Pulmonary artery endothelial cell (primary cell): ENCODE measurements around the gene TRIP11. TPM values are rescaled to one million over a fixed set of nuclear protein-coding genes. Genes with fewer than 3 reads are reported as not detected.

Experiments
- DNase-seq: peaks from one replicate; pipeline ENCODE4 v3.0.0-alpha.2; 2011; ENCODE audit warnings: low read depth, low spot score
- total RNA-seq: library from RNA; depleted of rRNA; stranded (reverse); fragments of >200 nt; gene quantifications from 2 replicates; pipeline ENCODE4 v1.2.3, GENCODE V29; 2014

TRIP11 gene
- total RNA-seq, 1 donor from 2014 or later, result 36.3 TPM

- no peak for DNase-seq
These were observed 83.2 kb downstream of the TRIP11 start for GRCh38 chr14:91956616-91957015.

DNA sequence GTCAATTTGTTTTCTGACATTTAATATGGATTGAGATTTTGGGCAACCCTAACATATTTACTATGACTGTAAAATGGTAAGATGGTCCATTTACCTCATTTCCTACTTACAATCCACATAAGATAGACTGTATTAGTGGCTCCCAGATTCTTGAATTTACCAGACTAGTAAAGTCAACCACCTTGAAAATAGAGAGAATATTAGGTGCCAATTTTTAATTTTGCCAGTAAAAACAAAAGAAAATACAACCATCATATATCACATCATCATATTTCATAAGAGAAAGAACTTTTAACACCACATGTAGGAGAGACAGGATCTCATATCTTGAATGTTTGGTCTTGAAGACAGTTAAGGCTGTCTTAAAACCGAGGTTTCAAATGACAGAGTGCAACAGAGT, 84.7 kb downstream of the TRIP11 start:
- no peak for DNase-seq

DNA sequence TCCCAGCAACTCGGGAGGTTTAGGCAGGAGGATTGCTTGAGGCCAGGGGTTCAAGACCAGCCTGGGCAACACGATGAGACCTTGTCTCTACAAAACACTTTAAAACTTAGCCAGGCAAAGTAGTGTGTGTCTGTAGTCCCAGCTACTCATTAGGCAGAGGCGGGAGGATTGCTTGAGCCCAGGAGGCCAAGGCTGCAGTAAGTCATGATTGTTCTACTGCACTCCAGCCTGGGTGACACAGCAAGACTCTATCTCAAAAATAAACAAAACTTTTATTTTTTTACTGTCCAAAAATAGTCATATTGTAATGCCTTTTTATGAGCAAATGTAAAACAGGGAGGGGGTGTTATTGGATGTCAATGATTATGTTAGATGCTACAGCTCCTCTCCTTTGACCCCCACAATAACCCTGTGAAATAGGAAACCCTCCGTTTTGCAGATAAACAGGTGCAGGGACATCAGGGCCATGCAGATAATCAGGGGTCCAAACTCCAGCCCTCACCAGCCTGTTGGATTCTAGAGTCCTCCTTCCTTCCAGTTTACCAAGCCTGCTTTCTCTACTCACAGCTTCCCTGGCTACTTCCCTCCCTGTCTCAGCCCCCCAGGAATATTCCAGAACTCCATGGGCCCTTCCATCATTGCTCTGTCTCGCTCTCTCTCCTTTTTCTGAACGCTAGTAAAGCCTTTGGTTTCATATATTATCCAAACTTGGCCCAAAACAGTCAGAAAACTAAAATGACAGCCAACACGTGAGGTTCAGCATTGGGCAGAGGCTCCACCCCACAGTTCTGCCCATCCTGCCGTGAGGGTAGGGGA, 86.5 kb downstream of the TRIP11 start:
- no peak for DNase-seq

DNA sequence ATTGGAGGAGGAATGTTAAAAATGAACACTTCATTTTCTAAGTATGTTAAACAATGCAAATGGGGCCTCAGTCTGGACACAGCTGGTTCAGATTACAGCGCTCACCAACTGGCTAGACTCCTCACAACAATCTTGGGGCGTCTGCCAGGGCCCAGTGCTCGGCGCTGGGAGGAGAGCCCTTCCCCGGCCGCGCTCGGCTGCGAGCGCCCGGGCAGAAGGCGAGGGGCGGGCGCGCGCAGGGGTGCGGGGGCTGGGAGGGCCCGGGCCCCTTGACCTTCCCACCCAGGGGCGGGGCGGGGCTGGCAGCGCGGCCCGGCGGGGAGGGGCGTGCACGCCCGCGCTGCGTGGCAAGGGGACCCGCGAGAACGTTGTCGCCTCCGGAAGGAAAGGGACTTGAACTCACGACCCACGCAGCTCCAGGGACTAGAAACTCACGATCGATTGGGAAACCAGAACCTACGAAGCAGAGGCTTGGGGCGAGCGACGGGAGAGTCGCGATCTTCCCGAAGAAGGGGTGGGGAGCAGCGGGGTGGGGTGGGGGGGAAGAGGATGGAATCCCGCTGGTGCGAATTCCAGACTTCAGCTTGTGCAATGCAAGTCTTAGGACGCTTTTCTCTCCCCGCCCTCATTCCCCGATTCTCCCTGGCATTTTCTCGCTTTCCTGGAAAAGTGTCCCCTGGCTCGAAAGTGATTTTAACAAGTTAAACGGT, 92.2 kb downstream of the TRIP11 start, which contains the start of gene FBLN5:
FBLN5 (minus strand) TSS at position 220 of the 710 bp plus-strand sequence. CDS start 465 bp downstream, outside the sequence.
- no peak for DNase-seq

DNA sequence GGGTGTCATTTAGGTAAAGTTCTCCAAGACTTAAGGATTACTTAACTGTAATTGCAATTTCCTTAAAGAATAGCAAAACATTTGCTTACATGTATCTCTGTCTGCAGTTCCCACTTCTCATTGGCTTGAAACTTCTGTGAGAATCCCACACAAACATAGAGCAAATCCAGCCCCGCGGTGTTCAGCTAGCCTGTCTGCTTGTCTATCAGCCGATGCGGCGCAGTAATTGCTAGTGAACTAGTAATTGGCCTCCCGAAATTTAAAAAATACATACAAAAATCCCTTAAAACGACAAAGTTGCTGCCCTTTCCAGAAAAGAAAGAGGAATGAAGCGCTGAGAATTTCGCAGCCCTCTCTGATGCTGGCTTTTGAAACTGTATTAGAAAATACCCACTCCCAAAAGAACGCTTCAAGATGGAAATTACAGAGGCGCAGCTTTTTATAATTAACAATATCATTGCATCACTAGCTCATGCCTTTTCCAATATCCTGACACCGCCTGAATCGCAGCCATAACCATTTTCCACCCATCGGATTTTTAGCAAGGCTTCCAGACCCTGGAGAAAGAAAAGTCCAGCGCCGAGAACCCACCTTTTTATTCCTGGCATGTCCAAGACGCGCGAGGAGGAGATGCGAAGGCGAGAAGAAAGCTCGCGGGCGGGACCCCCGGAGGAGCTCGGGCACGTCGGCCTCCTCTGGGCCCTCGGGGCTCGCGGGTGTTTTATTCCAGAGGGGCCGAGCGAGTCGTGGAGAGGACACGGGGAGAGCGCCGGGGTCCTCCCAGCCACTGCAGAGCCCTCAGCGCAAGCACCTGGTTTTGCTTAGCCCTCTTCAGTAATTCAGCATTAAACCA, 93.0 kb downstream of the TRIP11 start:
- no peak for DNase-seq

DNA sequence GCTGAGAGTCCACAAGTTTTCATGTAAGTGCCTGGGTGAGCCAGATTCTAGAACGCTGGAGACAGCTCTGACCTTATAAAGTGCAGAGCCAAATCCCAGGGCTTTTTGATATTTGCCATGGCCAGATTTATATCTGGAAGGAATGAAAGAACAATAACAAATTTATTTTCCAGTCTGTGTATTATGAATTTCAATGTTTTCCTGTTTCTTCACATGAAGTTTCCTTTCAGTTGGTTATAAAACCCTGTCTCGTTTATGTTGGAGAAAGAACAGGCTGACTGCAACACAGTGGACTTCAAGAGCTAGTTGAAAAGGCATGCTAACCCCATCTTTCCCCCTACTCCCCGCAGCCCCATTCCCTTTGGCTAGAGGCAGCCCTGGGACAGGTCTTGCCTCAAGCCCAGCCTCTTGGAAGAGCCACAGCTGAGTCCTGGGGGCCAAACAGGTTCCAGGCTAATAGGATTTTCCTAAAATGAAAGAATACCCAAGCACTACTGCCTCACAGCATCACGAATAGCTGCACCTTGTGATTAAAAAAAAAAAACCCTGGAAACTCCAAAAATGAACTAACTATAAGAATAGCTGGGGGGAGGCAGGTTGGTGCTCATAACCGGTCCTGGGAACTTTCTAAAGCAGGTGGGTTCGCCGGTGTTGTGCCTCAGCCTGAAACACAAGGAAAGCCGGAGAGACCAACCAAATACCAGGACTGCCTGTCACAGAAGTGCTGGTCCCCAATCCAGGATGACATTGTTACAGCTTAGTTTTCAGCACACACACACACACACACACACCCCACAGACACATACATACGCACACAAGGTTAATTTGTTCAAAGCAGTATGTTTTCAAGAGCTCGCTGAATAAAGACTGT, 93.9 kb downstream of the TRIP11 start:
- DNase-seq, result no peak

DNA sequence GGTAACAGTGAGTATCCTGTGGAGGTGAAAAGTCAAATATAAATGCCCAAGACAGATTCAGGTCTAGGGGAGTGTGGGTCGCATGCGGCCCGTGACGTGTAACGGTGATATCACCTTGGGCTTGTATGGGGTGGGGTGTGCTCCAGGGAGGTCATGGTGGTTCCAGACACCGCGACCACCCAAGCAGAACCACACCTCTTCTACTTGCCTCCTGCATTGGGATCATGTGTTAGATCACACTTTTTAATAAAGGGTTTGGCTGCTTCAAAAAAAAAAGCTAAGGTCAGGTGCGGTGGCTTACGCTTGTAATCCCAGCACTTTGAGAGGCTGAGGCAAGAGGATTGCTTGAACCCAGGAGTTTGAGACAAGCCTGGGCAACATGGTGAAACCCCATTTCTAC, 96.9 kb downstream of the TRIP11 start:
- no peak for DNase-seq

GRCh38 chr14:91942128-91942527, 97.7 kb downstream of the TRIP11 start:
- no peak for DNase-seq

DNA sequence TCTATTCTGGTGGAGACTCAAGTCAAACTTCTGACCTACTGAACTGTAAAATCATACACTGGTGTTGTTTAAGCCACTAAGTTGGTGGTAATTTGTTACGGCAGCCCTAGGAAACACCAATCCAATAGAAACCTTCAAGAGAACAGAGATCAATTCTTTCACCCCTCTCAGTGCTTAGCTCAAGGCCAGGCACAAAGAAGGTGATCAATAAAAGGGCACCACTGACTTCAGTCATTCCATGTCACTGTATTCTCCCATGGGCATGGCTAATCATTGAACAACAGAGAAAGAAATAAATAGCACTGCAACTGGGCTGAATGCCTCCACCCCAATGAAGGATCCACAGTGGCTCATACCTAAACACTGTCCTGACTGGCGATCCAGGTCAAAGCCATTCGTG, 99.7 kb downstream of the TRIP11 start:
- no peak for DNase-seq

DNA sequence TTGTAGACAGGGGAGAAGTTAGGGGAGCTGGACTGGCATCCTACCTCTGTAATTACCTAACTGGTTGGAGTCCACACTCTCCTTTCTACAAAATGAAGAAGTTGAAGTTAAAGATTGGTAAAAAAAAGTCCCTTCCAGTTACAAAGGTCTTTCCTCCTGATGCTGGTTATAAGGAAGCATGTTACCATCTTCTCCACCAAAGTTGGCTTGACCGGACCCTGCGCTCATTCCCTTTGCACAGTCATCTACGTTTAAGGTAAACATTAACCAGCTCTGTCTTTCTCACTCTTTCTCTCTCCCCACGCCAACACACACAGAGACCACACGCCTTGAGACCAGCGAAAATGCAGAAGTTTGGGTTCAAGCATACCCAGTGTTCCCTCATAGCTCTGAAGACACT, 104.3 kb downstream of the TRIP11 start:
- no peak for DNase-seq

DNA sequence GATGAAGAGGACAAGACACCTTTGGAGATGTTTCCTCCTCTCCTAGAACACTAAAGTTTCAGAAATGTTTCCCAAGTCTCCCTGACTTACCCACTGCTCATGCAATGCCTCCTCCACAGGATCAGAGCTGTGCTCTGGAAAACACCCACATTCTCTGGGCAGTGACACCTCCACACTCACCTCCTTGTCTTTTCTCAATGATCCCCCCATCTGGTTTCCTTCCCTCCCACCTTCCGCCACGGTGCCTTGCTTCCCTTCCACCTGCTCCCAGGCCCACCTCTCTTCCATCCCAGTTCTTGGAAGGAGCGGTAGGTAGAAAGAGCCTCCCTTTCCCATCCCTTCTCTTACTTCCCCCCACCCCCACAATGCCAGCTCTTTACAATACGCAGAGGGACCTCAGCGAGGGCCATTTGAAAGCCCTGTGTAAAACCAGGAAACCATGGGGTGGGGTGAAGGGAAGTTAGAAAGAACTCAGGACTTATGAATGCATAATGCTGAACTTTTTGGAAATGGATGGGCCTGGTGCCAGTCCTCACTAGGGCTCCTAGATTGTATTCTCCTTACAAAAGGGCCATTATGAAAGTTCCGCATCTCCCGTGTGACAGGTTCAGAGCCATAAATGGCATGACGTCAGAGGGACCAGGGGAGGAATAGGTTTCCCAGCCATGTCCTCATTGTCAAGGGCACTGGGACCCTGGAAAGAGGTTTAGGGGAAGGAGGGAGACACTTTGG, 105.1 kb downstream of the TRIP11 start:
- DNase-seq, result no peak

- no peak for DNase-seq
These were observed 108.3 kb downstream of the TRIP11 start for GRCh38 chr14:91931478-91932088.

DNA sequence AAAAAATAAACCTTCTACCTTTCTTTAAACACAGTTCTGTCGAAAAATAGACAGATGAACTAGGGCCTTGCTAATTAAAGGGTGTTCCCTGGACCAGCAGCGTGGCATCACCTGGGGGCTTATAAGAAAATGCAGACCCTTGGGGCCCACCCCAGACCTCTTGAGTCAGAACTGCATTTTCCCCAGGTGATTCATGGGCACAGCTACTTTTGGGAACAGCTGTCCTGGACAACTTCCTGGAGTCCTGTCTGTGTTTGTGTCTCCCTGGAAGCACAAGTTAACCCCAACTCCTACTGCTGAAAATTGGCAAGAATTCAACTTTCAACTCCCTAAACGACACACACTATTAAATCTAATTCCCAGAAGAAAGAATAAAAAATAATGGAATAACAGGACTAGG, 110.2 kb downstream of the TRIP11 start:
- DNase-seq, result no peak

DNA sequence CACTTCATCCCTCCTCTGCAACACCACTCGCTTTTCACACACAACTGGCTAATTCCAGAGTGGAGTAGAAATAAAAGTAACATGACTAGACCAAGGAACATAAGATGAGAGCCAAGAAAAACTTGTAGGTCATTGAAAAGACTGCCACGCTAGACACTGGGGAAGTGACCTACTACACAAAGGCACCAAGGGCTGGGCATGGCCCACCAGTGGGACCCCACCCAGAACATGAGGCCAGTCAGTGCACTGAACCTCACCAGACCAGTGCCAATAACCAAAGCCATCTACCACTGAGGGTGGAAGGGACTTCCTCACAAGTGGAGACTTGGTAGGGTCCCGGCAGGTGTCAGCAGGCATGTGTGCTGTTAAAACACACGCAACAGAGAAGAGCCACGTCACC, 112.1 kb downstream of the TRIP11 start:
- DNase-seq, result no peak

DNA sequence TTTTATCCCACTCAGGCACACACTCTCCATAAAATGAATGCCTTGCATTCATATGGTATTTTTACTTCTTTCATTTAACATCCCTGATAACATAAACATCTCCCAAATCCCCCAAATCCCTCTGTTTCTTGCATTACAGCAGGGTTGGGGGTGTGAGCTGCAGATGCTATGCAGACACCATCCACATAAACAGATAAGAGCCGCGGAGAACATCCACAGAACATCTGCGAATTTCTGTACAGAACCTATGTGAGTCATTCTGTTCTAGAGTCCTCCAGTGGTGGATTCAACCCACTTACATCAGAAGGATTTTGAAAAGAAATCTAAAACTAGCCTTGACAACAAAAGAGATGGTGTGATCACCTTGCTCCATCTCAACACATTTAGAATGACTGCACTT, 112.7 kb downstream of the TRIP11 start:
- DNase-seq, result no peak

- DNase-seq, result no peak
These were observed 113.5 kb downstream of the TRIP11 start for GRCh38 chr14:91926131-91926890.

- no peak for DNase-seq
These were observed 114.1 kb downstream of the TRIP11 start for GRCh38 chr14:91925727-91926121.

- DNase-seq, result no peak
These were observed 114.7 kb downstream of the TRIP11 start for GRCh38 chr14:91925001-91925726.
